H1 (cell line): ENCODE results near the gene ANAPC13. TPM values are rescaled to one million over a fixed set of nuclear protein-coding genes. Genes with fewer than 3 reads are reported as not detected.

Experiments
- CTCF ChIA-PET: fragments of 300-600 bp; sonication (Branson Sonifier 250); formaldehyde crosslinking; loops from one replicate; lab custom pipeline; 2021; ENCODE audit not compliant: partially characterized antibody; lab: Charles Lee
- POLR2A ChIA-PET: fragments of 300-600 bp; sonication (Branson Sonifier 250); formaldehyde crosslinking; loops from one replicate; lab custom pipeline; 2021; ENCODE audit warnings: inconsistent platforms; ENCODE audit not compliant: partially characterized antibody; lab: Charles Lee
- DNase-seq, 2 experiments: peaks; one replicate each; pipeline versions ENCODE4 v3.0.0 to v3.0.0-alpha.2; 2010 to 2022; ENCODE audit warnings: low spot score in 2 of 2, low read depth in 1 of 2, mixed read lengths in 1 of 2
- FAIRE-seq: peaks from 2 replicates; lab custom pipeline; 2011; peaks lifted over from hg19 to GRCh38; lab: Jason Lieb, UNC
- H2AFZ ChIP-seq: 2 replicates; pipeline ENCODE4 v1.8.1; 2012; ENCODE audit warnings: low read length, inconsistent platforms
- H2AK5ac ChIP-seq: 2 replicates; pipeline ENCODE4 v1.6.1; 2013; ENCODE audit warnings: low read depth, low read length
- H2BK120ac ChIP-seq: replicated peaks from 2 replicates; pipeline ENCODE3; 2013; ENCODE audit warnings: low read depth, low read length, inconsistent platforms
- H2BK12ac ChIP-seq: 2 replicates; pipeline ENCODE4 v1.6.1; 2013; ENCODE audit warnings: low read depth, low read length
- H2BK15ac ChIP-seq: 2 replicates; pipeline ENCODE4 v1.6.1; 2013; ENCODE audit warnings: low read length
- H2BK20ac ChIP-seq: 2 replicates; pipeline ENCODE4 v1.6.1; 2013; ENCODE audit warnings: low read length
- H2BK5ac ChIP-seq: 2 replicates; pipeline ENCODE4 v1.6.1; 2013; ENCODE audit warnings: low read depth, low read length
- H3K14ac ChIP-seq: 2 replicates; pipeline ENCODE4 v1.6.1; 2013; ENCODE audit warnings: inconsistent platforms; ENCODE audit not compliant: insufficient read length
- H3K18ac ChIP-seq: 2 replicates; pipeline ENCODE4 v1.6.1; 2013; ENCODE audit warnings: low read length; ENCODE audit errors: extremely low read depth
- H3K23ac ChIP-seq: 2 replicates; pipeline ENCODE4 v1.6.1; 2013; ENCODE audit warnings: inconsistent platforms; ENCODE audit not compliant: insufficient read length
- H3K23me2 ChIP-seq: 2 replicates; pipeline ENCODE4 v1.6.1; 2013; ENCODE audit warnings: low read depth, low read length
- H3K27ac ChIP-seq: 2 replicates; pipeline ENCODE4 v1.6.1; 2011; ENCODE audit warnings: low read depth, low read length, inconsistent platforms
- H3K27me3 ChIP-seq, 4 experiments: replicated peaks in 1 of 4; 1 replicate in 1 of 4; 2 replicates in 3 of 4; pipeline versions ENCODE4 v1.6.1 to v1.8.1; 2011 to 2013; ENCODE audit warnings: low read length in 3 of 4, mild to moderate bottlenecking in 3 of 4, inconsistent platforms in 2 of 4, mixed read lengths in 2 of 4, moderate library complexity in 1 of 4; ENCODE audit not compliant: control insufficient read depth in 3 of 4, insufficient read depth in 3 of 4; ENCODE audit errors: extremely low read depth in 1 of 4
- H3K36me3 ChIP-seq, 4 experiments: 2 replicates each; pipeline versions ENCODE4 v1.6.1 to v1.8.1; 2011 to 2013; ENCODE audit warnings: mild to moderate bottlenecking in 4 of 4, low read length in 3 of 4, moderate library complexity in 2 of 4, control low read depth in 1 of 4, inconsistent platforms in 1 of 4; ENCODE audit not compliant: insufficient read depth in 4 of 4, control insufficient read depth in 2 of 4
- H3K4ac ChIP-seq: replicated peaks from 2 replicates; pipeline ENCODE3; 2013; ENCODE audit warnings: low read length, low read depth, mixed read lengths, inconsistent platforms; ENCODE audit not compliant: insufficient read length
- H3K4me1 ChIP-seq, 4 experiments: replicated peaks in 1 of 4; 1 replicate in 1 of 4; 2 replicates in 3 of 4; pipeline versions ENCODE4 v1.6.1 to v1.8.1; 2011 to 2013; ENCODE audit warnings: low read length in 3 of 4, inconsistent platforms in 2 of 4, mixed read lengths in 1 of 4; ENCODE audit not compliant: insufficient read depth in 4 of 4, control insufficient read depth in 3 of 4
- H3K4me2 ChIP-seq, 2 experiments: 2 replicates each; pipeline versions ENCODE4 v1.6.1 to v1.8.1; 2011 to 2013; ENCODE audit warnings: low read depth in 2 of 2, low read length in 2 of 2, control low read depth in 1 of 2, inconsistent platforms in 1 of 2, mild to moderate bottlenecking in 1 of 2; ENCODE audit not compliant: insufficient read depth in 1 of 2
- H3K4me3 ChIP-seq, 4 experiments: fragments of 200-600, 300-600 bp in 1 of 4; sonication (generic), shearing (Covaris generic), sonication (Bioruptor Twin) in 1 of 4; 2 replicates each; pipeline versions ENCODE4 v1.5.1 to v1.8.1; 2011 to 2016; ENCODE audit warnings: low read length in 4 of 4, low read depth in 3 of 4, control low read depth in 2 of 4, inconsistent platforms in 2 of 4, mild to moderate bottlenecking in 2 of 4, mixed read lengths in 1 of 4, moderate library complexity in 1 of 4; ENCODE audit not compliant: insufficient read depth in 2 of 4; ENCODE audit errors: extremely low read depth in 1 of 4
- H3K56ac ChIP-seq: replicated peaks from 2 replicates; pipeline ENCODE3; 2013; ENCODE audit warnings: low read depth, mild to moderate bottlenecking, mixed read lengths, low read length, inconsistent platforms; ENCODE audit not compliant: insufficient read length
- H3K79me1 ChIP-seq: 2 replicates; pipeline ENCODE4 v1.6.1; 2013; ENCODE audit warnings: low read depth, low read length, control low read depth
- H3K79me2 ChIP-seq, 2 experiments: 2 replicates each; pipeline versions ENCODE4 v1.6.1 to v1.8.1; 2012 to 2013; ENCODE audit warnings: low read length in 2 of 2, mild to moderate bottlenecking in 2 of 2, inconsistent platforms in 1 of 2; ENCODE audit not compliant: insufficient read depth in 2 of 2, control insufficient read depth in 1 of 2
- H3K9ac ChIP-seq, 4 experiments: replicated peaks in 1 of 4; 1 replicate in 1 of 4; 2 replicates in 3 of 4; pipeline versions ENCODE4 v1.6.1 to v1.8.1; 2011 to 2013; ENCODE audit warnings: low read depth in 3 of 4, low read length in 3 of 4, control low read depth in 2 of 4, mild to moderate bottlenecking in 2 of 4, moderate library complexity in 2 of 4, inconsistent platforms in 1 of 4; ENCODE audit errors: extremely low read depth in 1 of 4
- H3K9me3 ChIP-seq, 2 experiments: 2 replicates each; pipeline versions ENCODE4 v1.6.1 to v1.8.1; 2012 to 2013; ENCODE audit warnings: mild to moderate bottlenecking in 2 of 2, moderate library complexity in 2 of 2, control low read depth in 1 of 2, inconsistent platforms in 1 of 2, low read depth in 1 of 2, low read length in 1 of 2, mixed read lengths in 1 of 2; ENCODE audit not compliant: insufficient read depth in 2 of 2
- H4K20me1 ChIP-seq, 2 experiments: replicated peaks in 1 of 2; 2 replicates each; pipeline versions ENCODE3 to v1.8.1; 2011 to 2013; ENCODE audit warnings: inconsistent platforms in 2 of 2, low read length in 2 of 2, mild to moderate bottlenecking in 1 of 2; ENCODE audit not compliant: insufficient read depth in 2 of 2, control insufficient read depth in 1 of 2
- H4K5ac ChIP-seq: 2 replicates; pipeline ENCODE4 v1.6.1; 2013; ENCODE audit warnings: low read length, low read depth, mixed read lengths, inconsistent platforms; ENCODE audit not compliant: insufficient read length
- H4K8ac ChIP-seq: 2 replicates; pipeline ENCODE4 v1.8.0; 2013; ENCODE audit warnings: mild to moderate bottlenecking, moderate library complexity, low read length, inconsistent platforms; ENCODE audit not compliant: insufficient read depth; ENCODE audit errors: extremely low read depth
- H4K91ac ChIP-seq: replicated peaks from 2 replicates; pipeline ENCODE3; 2013; ENCODE audit warnings: low read length, mixed read lengths, inconsistent platforms; ENCODE audit not compliant: insufficient read length
- BACH1 ChIP-seq: IDR thresholded peaks from 2 replicates; pipeline ENCODE4 v1.6.1; 2012; ENCODE audit warnings: low read length, improper control_type of control experiment
- BCL11A ChIP-seq, 2 experiments: IDR thresholded peaks; one replicate each; pipeline ENCODE4 v1.6.1; 2011; ENCODE audit warnings: low read depth in 2 of 2, low read length in 2 of 2, mild to moderate bottlenecking in 2 of 2
- CBX5 ChIP-seq: fragments of 300-800, 300-1000 bp; sonication (generic); IDR thresholded peaks from 2 replicates; pipeline ENCODE4 v1.7.1; 2016; ENCODE audit warnings: antibody characterized with exemption, low read length, low read depth
- CHD1 ChIP-seq: IDR thresholded peaks from 2 replicates; pipeline ENCODE4 v1.6.1; 2012; ENCODE audit warnings: low read depth, low read length, improper control_type of control experiment
- CTBP2 ChIP-seq: IDR thresholded peaks from 2 replicates; pipeline ENCODE4 v1.7.0; 2011; ENCODE audit warnings: borderline replicate concordance, mild to moderate bottlenecking, moderate library complexity, mixed read lengths, low read length; ENCODE audit not compliant: insufficient read depth, insufficient read length
- GTF2F1 ChIP-seq: IDR thresholded peaks from 2 replicates; pipeline ENCODE4 v1.6.1; 2012; ENCODE audit warnings: low read depth, low read length, improper control_type of control experiment, borderline replicate concordance
- JUND ChIP-seq: IDR thresholded peaks from 2 replicates; pipeline ENCODE4 v1.6.1; 2011; ENCODE audit warnings: mild to moderate bottlenecking, improper control_type of control experiment, low read length
- MAX ChIP-seq: IDR thresholded peaks from 2 replicates; pipeline ENCODE4 v1.6.1; 2012; ENCODE audit warnings: inconsistent platforms
- NRF1 ChIP-seq: IDR thresholded peaks from 2 replicates; pipeline ENCODE4 v1.6.1; 2011; ENCODE audit warnings: mild to moderate bottlenecking, low read depth, low read length, improper control_type of control experiment
- POU5F1 ChIP-seq: IDR thresholded peaks from 2 replicates; pipeline ENCODE4 v1.6.1; 2011; ENCODE audit warnings: low read depth, mild to moderate bottlenecking, low read length, moderate library complexity
- RBBP5 ChIP-seq: IDR thresholded peaks from 2 replicates; pipeline ENCODE4 v1.7.1; 2012; ENCODE audit warnings: low read depth, mild to moderate bottlenecking, inconsistent platforms, low read length, moderate library complexity, borderline replicate concordance
- SIRT6 ChIP-seq: IDR thresholded peaks from one replicate; pipeline ENCODE4 v1.7.1; 2012; ENCODE audit warnings: low read length, inconsistent platforms
- SUZ12 ChIP-seq: fragments of 200-600 bp; sonication (generic); IDR thresholded peaks from 2 replicates; pipeline ENCODE4 v1.6.1; 2012; ENCODE audit warnings: mild to moderate bottlenecking, inconsistent platforms, low read length, moderate library complexity, mixed read lengths
- TAF1 ChIP-seq: IDR thresholded peaks from 2 replicates; pipeline ENCODE4 v1.6.1; 2011; ENCODE audit warnings: mild to moderate bottlenecking, low read depth, low read length
- TBP ChIP-seq: IDR thresholded peaks from 2 replicates; pipeline ENCODE4 v1.6.1; 2011; ENCODE audit warnings: low read depth, low read length, improper control_type of control experiment
- YY1 ChIP-seq: IDR thresholded peaks from 2 replicates; pipeline ENCODE4 v1.6.1; 2011; ENCODE audit warnings: low read depth, mild to moderate bottlenecking, low read length
- WGBS, 2 experiments: shearing (Covaris generic) in 1 of 2; methylation state at CpG; one replicate each; pipeline versions ENCODE4 v1.1.6 to v1.1.7; 2013 to 2015; ENCODE audit warnings: low lambda C conversion rate in 2 of 2, mixed read lengths in 2 of 2, inconsistent platforms in 1 of 2, low coverage in 1 of 2, missing lambda C conversion rate in 1 of 2; ENCODE audit not compliant: insufficient replicate concordance in 2 of 2, insufficient coverage in 1 of 2, insufficient read length in 1 of 2; ENCODE audit errors: extremely low coverage in 1 of 2, missing lambda C conversion rate in 1 of 2; 5-methylcytosine and 5-hydroxymethylcytosine counted together
- polyA plus RNA-seq, 7 experiments: library from polyadenylated mRNA; depleted of rRNA in 3 of 7; stranded (reverse) in 5 of 7; unstranded in 2 of 7; fragments of >200 nt in 5 of 7; fragments of 200-250 nt in 2 of 7; gene quantifications; 1 replicate in 5 of 7; 2 replicates in 1 of 7; 4 replicates in 1 of 7; pipeline versions ENCODE4 v1.2.1 to v1.2.3, GENCODE V29; 2011 to 2013; ENCODE audit warnings: missing spikeins in 2 of 7, mixed read lengths in 2 of 7
- total RNA-seq: library from RNA; stranded (reverse); fragmentation: NEBNext Ultra II Directional; extraction: Animal tissue kit (Norgen Biotek cat#: 25700); gene quantifications from 2 replicates; pipeline ENCODE4 v1.2.1, GENCODE V29; 2021

Gene ANAPC13
- total and polyA plus RNA-seq, 2 of the 8 experiments (the other 6 are each of a cell fraction or from before 2014, with no cell fraction given) = 33.3 to 34.0 TPM

- Histone ChIP-seq H3K4ac (no peak overlapping the region), H4K91ac (no peak overlapping the region), H2BK12ac (no peak overlapping the region), H2BK15ac (no peak overlapping the region), H3K56ac (no peak overlapping the region), H3K9ac (no peak overlapping the region), H3K14ac (no peak overlapping the region), H4K20me1 (no peaks in the 10 kb centered on the region), H4K5ac (no peak overlapping the region), H2AFZ (no peak overlapping the region), H3K79me1 (no peaks in the 10 kb centered on the region), H3K27me3 (no peaks in the 10 kb centered on the region), H3K79me2 (no peaks in the 10 kb centered on the region), H2BK120ac (no peak overlapping the region), H3K18ac (no peak overlapping the region), H2BK5ac (no peak overlapping the region), H2BK20ac (no peak overlapping the region), H3K23me2 (no peaks in the 10 kb centered on the region), H4K8ac (no peak overlapping the region), H2AK5ac (no peak overlapping the region), H3K9me3 (no peaks in the 10 kb centered on the region), H3K23ac (no peak overlapping the region), H3K4me3 (no peak overlapping the region), H3K36me3 (no peaks in the 10 kb centered on the region), H3K4me2 (no peak overlapping the region), H3K4me1 (no peaks in the 10 kb centered on the region), H3K27ac (no peak overlapping the region)
- CTCF ChIA-PET = interaction anchor here (0.6 to 1.5 kb wide), 3 partner anchors 15 to 230 kb away, joined by 3 to 5 read pairs (median 4); no protein-coding TSS in a partner anchor
- POLR2A ChIA-PET = interaction anchor here (0.7 kb wide), 1 partner anchor 76 kb away, joined by 3 read pairs; no protein-coding TSS in a partner anchor
- FAIRE-seq (no peak), DNase-seq (no peak)
- 100% methylated on average over 2 of the region's 2 CpGs; no CpG with 5 or more reads in 1 of the 2 experiments for WGBS, 2 experiments
- no peak for TF ChIP-seq SIRT6
- no peak for TF ChIP-seq GTF2F1
- TF ChIP-seq NRF1 = no peak
- no peak for TF ChIP-seq MAX
- TF ChIP-seq YY1 = no peak
- no peak for TF ChIP-seq SUZ12
- TF ChIP-seq POU5F1 = no peak
- no peak for TF ChIP-seq BACH1
- TF ChIP-seq JUND = no peak
- TF ChIP-seq TAF1 = no peak
- no peak for TF ChIP-seq TBP
- TF ChIP-seq CTBP2 = no peak
- no peak for TF ChIP-seq CBX5
- no peak for TF ChIP-seq CHD1
- TF ChIP-seq BCL11A (IDR thresholded peaks at IDR 0.05; ENCODE audit: low read depth in 2 of 2, low read length in 2 of 2) = no peak
- TF ChIP-seq RBBP5 = no peak
Measured at GRCh38 chr3:134441821-134442220, 44.0 kb downstream of the ANAPC13 start.
